ENCODE results near the gene ATF6. TPM values are rescaled to one million over a fixed set of nuclear protein-coding genes. Genes with fewer than 3 reads are reported as not detected.

ATF6 gene
- total and polyA plus RNA-seq, 2 of the 8 experiments (the other 6 are each of a cell fraction or from before 2014, with no cell fraction given) = 4.6 to 10.0 TPM

GRCh38 chr1:161790587-161791317, 24.6 kb downstream of the ATF6 start:
- H3K79me2 ChIP-seq (ENCODE audit: control insufficient read depth in 1 of 2, insufficient read depth in 2 of 2, low read length in 2 of 2) = no peaks in the 10 kb centered on the region
- H4K91ac ChIP-seq (replicated peaks; ENCODE audit: insufficient read length, low read length) = no peak overlapping the region
- H3K9me3 ChIP-seq (ENCODE audit: insufficient read depth in 2 of 2, low read depth in 1 of 2, low read length in 1 of 2) = no peaks in the 10 kb centered on the region
- POLR2A ChIA-PET (ENCODE audit: partially characterized antibody) = no interaction called here
- CTCF ChIA-PET (ENCODE audit: partially characterized antibody) = interaction anchor here (1.0 to 10.0 kb wide), 3 partner anchors 234 to 258 kb away, joined by 4 to 180 read pairs (median 12); partner anchors contain the start of gene OLFML2B
- H2BK12ac ChIP-seq (ENCODE audit: low read depth, low read length) = no peak overlapping the region
- H4K20me1 ChIP-seq (replicated peaks in 1 of 2; ENCODE audit: control insufficient read depth in 1 of 2, insufficient read depth in 2 of 2, low read length in 2 of 2) = peaks cover 0 to 3% of the 10 kb centered on the region in 2 experiments
- DNase-seq (ENCODE audit: low read depth in 1 of 2, low spot score in 2 of 2) = no peak
- H3K4ac ChIP-seq (replicated peaks; ENCODE audit: insufficient read length, low read depth, low read length) = no peak overlapping the region
- H4K5ac ChIP-seq (ENCODE audit: insufficient read length, low read depth, low read length) = no peak overlapping the region
- FAIRE-seq = no peak
- peaks cover 0 to 8% (median 0%) of the 10 kb centered on the region in 4 experiments; a peak in 3 of 8 replicates for H3K36me3 ChIP-seq (ENCODE audit: control insufficient read depth in 2 of 4, insufficient read depth in 4 of 4, low read length in 3 of 4)
- H3K14ac ChIP-seq (ENCODE audit: insufficient read length) = no peak overlapping the region
- no peaks in the 10 kb centered on the region for H3K4me1 ChIP-seq (replicated peaks in 1 of 4; ENCODE audit: control insufficient read depth in 3 of 4, insufficient read depth in 4 of 4, low read length in 3 of 4)
- H2AFZ ChIP-seq (ENCODE audit: low read length) = no peak overlapping the region
- H3K23ac ChIP-seq (ENCODE audit: insufficient read length) = no peak overlapping the region
- H2BK15ac ChIP-seq (ENCODE audit: low read length) = no peak overlapping the region
- H3K23me2 ChIP-seq (ENCODE audit: low read depth, low read length) = no peaks in the 10 kb centered on the region; the same call in 1 of the 2 replicates
- H3K9ac ChIP-seq (replicated peaks in 1 of 4; ENCODE audit: extremely low read depth in 1 of 4, low read depth in 3 of 4, low read length in 3 of 4) = no peak overlapping the region
- H3K27ac ChIP-seq (ENCODE audit: low read depth, low read length) = no peak overlapping the region
- WGBS, 2 experiments (ENCODE audit: extremely low coverage in 1 of 2, insufficient coverage in 1 of 2, insufficient read length in 1 of 2, insufficient replicate concordance in 2 of 2, low coverage in 1 of 2, low lambda C conversion rate in 2 of 2, missing lambda C conversion rate in 1 of 2) = 87% methylated on average over 4 of the region's 4 CpGs; no CpG with 5 or more reads in 1 of the 2 experiments
- H3K4me3 ChIP-seq (ENCODE audit: extremely low read depth in 1 of 4, insufficient read depth in 2 of 4, low read depth in 3 of 4, low read length in 4 of 4) = no peak overlapping the region
- H2BK20ac ChIP-seq (ENCODE audit: low read length) = no peak overlapping the region
- no peak overlapping the region for H2AK5ac ChIP-seq (ENCODE audit: low read depth, low read length)
- no peak overlapping the region for H4K8ac ChIP-seq (ENCODE audit: extremely low read depth, insufficient read depth, low read length)
- H2BK5ac ChIP-seq (ENCODE audit: low read depth, low read length) = no peak overlapping the region
- peak; percentile 64 for TF ChIP-seq CEBPB (IDR thresholded peaks at IDR 0.05; ENCODE audit: low read depth, low read length)
- TF ChIP-seq BACH1 (IDR thresholded peaks at IDR 0.05; ENCODE audit: low read length) = no peak
- no peak overlapping the region for H3K56ac ChIP-seq (replicated peaks; ENCODE audit: insufficient read length, low read depth, low read length)
- no peaks in the 10 kb centered on the region for H3K79me1 ChIP-seq (ENCODE audit: low read depth, low read length)
- no peak overlapping the region for H3K4me2 ChIP-seq (ENCODE audit: insufficient read depth in 1 of 2, low read depth in 2 of 2, low read length in 2 of 2)
- peaks cover 0 to 1% (median 0%) of the 10 kb centered on the region in 4 experiments; a peak in 1 of 7 replicates for H3K27me3 ChIP-seq (replicated peaks in 1 of 4; ENCODE audit: control insufficient read depth in 3 of 4, extremely low read depth in 1 of 4, insufficient read depth in 3 of 4, low read length in 3 of 4)
- no peak overlapping the region for H2BK120ac ChIP-seq (replicated peaks; ENCODE audit: low read depth, low read length)
- no peak overlapping the region for H3K18ac ChIP-seq (ENCODE audit: extremely low read depth, low read length)

Data from H1 (cell line).